ENCODE measurements around the gene GALNT9. TPM values are rescaled to one million over a fixed set of nuclear protein-coding genes. Genes with fewer than 3 reads are reported as not detected.

The GALNT9 gene
- total RNA-seq, 4 donors from 2014 or later = 10.9 to 52.7 (median 36.7) TPM; not detected in 1

DNA sequence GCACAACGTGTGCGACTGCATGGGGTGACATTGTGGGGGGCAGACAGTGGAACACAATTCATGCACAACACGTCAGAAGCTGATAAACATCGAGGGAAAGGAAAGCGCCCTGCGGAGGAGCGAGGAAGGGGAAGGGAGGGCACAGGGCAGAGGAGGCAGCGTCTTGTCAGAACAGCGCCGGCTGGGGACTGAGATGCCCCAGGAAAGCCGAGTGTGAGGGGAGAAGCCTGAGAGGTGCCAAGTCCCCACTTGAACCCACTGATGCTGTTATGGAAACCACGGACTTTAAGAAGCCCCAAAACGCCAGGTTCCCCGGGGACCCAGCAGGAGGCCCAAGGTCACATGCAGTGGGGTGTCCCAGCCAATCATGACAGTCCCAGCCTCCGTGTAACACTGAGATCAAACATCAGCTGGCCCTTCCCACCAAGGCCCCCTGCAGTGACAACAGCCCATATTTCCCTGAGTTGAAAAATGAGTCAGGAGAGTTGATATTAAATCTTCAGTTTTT, 70.0 kb downstream of the GALNT9 start:
- DNase-seq (ENCODE audit: low spot score) (no peak), ATAC-seq (ENCODE audit: low FRiP score) (no peak)
- TF ChIP-seq, protein P1, sequence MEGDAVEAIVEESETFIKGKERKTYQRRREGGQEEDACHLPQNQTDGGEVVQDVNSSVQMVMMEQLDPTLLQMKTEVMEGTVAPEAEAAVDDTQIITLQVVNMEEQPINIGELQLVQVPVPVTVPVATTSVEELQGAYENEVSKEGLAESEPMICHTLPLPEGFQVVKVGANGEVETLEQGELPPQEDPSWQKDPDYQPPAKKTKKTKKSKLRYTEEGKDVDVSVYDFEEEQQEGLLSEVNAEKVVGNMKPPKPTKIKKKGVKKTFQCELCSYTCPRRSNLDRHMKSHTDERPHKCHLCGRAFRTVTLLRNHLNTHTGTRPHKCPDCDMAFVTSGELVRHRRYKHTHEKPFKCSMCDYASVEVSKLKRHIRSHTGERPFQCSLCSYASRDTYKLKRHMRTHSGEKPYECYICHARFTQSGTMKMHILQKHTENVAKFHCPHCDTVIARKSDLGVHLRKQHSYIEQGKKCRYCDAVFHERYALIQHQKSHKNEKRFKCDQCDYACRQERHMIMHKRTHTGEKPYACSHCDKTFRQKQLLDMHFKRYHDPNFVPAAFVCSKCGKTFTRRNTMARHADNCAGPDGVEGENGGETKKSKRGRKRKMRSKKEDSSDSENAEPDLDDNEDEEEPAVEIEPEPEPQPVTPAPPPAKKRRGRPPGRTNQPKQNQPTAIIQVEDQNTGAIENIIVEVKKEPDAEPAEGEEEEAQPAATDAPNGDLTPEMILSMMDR (IDR thresholded peaks at IDR 0.05) = no peak

DNA sequence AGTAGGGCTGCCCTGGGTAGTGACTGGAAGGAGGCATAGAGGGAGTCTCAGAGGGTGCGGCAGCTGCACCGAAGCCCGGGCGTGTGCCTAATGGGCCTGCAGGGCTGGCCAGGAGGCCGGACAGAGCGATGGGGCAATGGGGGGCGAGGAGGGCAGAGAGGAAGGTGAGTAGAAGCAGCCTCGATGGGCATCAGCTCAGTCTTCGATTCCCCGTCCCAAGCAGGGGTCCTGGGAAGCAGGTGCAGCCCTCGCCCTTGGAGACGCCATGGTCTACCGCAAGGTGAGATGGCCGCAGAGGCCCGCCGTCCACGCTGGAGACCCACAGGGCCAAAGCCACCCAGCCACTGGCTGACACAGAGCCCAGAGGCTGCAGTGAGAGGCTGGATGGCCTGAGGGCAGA, 70.8 kb downstream of the GALNT9 start:
- no peak for DNase-seq (ENCODE audit: low spot score)
- TF ChIP-seq, protein P1 (IDR thresholded peaks at IDR 0.05) = no peak
- no peak for ATAC-seq (ENCODE audit: low FRiP score)

DNA sequence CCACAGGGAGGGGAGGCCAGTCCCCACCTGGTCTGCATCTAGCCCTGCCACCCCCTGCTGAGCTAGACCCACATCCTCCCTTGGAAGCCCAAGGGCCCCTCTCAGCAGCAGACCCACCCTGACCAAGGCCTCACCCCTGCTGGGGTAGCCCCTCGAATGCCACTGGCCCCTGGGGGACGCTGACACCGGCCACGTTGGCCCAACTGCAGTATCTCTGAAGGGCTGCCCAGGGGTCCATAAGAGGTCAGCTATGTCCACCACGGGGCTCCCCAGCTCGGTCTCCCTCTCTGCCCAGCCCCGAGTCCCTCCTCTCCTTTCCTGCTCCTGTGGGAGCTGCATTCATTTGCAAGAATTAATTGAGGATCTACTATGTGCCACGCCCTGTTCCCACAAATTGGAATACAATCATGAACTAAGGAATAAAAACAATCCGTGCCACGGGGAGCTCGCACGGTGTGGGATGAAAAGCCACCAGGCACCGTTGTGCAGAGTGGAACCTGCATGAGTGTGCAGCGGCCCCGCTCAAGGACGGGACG, 71.4 kb downstream of the GALNT9 start:
- TF ChIP-seq, protein P1 (IDR thresholded peaks at IDR 0.05) = no peak
- DNase-seq (ENCODE audit: low spot score) (no peak), ATAC-seq (ENCODE audit: low FRiP score) (no peak)

DNA sequence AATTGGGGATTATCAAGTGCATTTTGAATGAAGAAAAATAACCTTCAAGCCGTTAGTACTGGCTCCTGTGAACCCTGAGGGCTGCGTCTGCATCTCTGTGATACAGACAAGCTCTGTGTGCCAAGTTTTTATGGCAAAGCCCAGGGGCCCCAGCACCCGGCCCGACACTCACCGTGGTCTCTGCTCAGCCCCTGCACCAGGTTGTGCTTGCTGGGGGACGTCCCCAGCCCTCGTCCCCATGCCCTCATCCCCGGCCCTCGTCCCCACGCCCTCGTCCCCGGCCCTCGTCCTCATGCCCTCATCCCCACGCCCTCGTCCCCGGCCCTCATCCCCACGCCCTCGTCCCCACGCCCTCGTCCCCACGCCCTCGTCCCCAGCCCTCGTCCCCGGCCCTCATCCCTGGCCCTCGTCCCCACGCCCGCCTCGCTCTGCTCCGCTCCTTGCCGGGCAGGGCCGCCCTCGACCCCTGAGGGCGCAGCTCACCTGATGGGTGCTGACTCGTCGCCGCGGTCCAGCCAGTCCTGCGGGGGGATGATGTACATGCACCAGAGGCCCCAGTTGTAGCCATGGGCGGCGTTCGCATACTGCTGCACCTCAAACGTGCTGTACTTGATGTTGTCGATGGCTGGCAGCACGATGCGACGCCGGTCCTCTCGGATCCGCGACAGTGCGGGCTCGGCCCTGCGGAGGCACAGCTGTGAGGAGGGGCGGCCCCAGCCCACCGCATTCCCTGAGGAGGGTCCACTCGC, 72.0 kb downstream of the GALNT9 start:
- TF ChIP-seq, protein P1 (IDR thresholded peaks at IDR 0.05) = no peak
- DNase-seq (ENCODE audit: low spot score) (no peak), ATAC-seq (ENCODE audit: low FRiP score) (no peak)

DNA sequence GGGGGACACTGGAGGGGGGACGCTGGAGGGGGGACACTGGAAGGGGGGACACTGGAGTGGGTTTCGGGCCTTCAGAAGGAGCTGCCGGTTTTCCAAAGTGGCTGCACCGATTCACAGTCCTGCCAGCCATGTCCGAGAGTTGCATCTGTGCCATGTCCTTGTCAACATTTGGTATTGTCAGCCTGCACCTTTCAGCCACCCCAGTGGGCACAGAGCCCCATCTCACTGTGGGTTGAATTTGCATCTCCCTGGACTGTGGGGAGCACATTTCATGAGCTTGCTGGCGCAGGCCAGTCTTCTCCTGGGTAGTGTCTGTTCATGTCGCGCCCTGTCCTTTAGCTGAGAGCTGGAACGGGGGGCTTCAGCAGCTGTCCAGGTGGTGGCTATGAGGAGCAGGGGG, 72.7 kb downstream of the GALNT9 start:
- TF ChIP-seq, protein P1 (IDR thresholded peaks at IDR 0.05) = no peak
- ATAC-seq (ENCODE audit: low FRiP score) (no peak), DNase-seq (ENCODE audit: low spot score) (no peak)

DNA sequence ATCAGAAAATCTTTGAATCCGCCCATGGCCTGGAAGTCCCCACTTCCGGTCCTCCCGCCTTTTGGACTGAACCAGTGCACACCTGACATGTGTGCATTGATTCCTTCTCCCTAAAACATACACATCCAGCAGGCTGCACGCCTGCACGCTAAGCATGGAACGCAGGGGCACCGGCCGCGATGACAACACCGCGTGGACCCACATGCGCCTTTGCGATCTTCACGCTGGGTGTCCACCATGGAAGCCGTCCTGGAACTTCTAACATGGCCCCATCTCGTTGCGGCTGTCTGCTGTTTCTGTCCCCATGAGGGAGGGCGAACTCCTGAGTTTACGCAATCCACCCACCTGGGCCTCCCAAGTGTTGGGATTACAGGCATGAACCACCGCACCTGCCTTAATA, 73.7 kb downstream of the GALNT9 start:
- TF ChIP-seq, protein P1 (IDR thresholded peaks at IDR 0.05) = no peak
- DNase-seq (ENCODE audit: low spot score) = no peak
- no peak for ATAC-seq (ENCODE audit: low FRiP score)

All from omental fat pad (tissue), 4 donors.